SJSA1 (cell line): ENCODE results near the gene EHBP1L1. TPM values are rescaled to one million over a fixed set of nuclear protein-coding genes. Genes with fewer than 3 reads are reported as not detected.

ENCODE experiments used
- DNase-seq, 2 experiments: peaks; one replicate each; pipeline ENCODE4 v3.0.0-alpha.2; 2015 to 2020; ENCODE audit warnings: low spot score in 2 of 2, low read depth in 1 of 2
- H3K27ac ChIP-seq: fragments of 250-450 bp; sonication (Bioruptor Pico); 2 replicates; pipeline ENCODE4 v1.5.1; 2020; ENCODE audit warnings: mild to moderate bottlenecking, moderate library complexity
- H3K27me3 ChIP-seq: fragments of 250-450 bp; sonication (Bioruptor Pico); replicated peaks from 2 replicates; pipeline ENCODE4 v1.5.1; 2020; ENCODE audit warnings: mild to moderate bottlenecking, moderate library complexity
- H3K36me3 ChIP-seq: fragments of 250-450 bp; sonication (Bioruptor Pico); 2 replicates; pipeline ENCODE4 v1.5.1; 2020; ENCODE audit warnings: mild to moderate bottlenecking
- H3K4me1 ChIP-seq: fragments of 250-450 bp; sonication (Bioruptor Pico); replicated peaks from 2 replicates; pipeline ENCODE4 v1.6.1; 2021; ENCODE audit warnings: mild to moderate bottlenecking
- H3K4me3 ChIP-seq: fragments of 250-450 bp; sonication (Bioruptor Pico); 2 replicates; pipeline ENCODE4 v1.5.1; 2020; ENCODE audit warnings: mild to moderate bottlenecking
- H3K9me3 ChIP-seq: fragments of 250-450 bp; sonication (Bioruptor Pico); replicated peaks from 2 replicates; pipeline ENCODE4 v1.5.1; 2020; ENCODE audit warnings: mild to moderate bottlenecking
- total RNA-seq: library from RNA; depleted of rRNA; stranded (reverse); fragments of >200 nt; shearing (Covaris generic); gene quantifications from 2 replicates; pipeline ENCODE4 v1.2.3, GENCODE V29; 2014

Gene EHBP1L1
- total RNA-seq, 1 experiment from 2014 or later, result 103 TPM

GRCh38 chr11:65583589-65583988, 7.7 kb downstream of the EHBP1L1 start:
- Histone ChIP-seq H3K4me1 (peaks cover 14% of the 10 kb centered on the region), H3K4me3 (no peak overlapping the region), H3K36me3 (peaks cover 80% of the 10 kb centered on the region), H3K27me3 (no peaks in the 10 kb centered on the region), H3K9me3 (peaks cover 3% of the 10 kb centered on the region; the same call in 1 of the 2 replicates), H3K27ac (no peak overlapping the region)
- no peak for DNase-seq

GRCh38 chr11:65584106-65584505, 8.3 kb downstream of the EHBP1L1 start:
- H3K27me3 ChIP-seq, result no peaks in the 10 kb centered on the region
- H3K36me3 ChIP-seq, result peaks cover 86% of the 10 kb centered on the region
- H3K27ac ChIP-seq, result no peak overlapping the region
- H3K9me3 ChIP-seq, result peaks cover 3% of the 10 kb centered on the region; the same call in 1 of the 2 replicates
- peaks cover 14% of the 10 kb centered on the region for H3K4me1 ChIP-seq
- H3K4me3 ChIP-seq, result no peak overlapping the region
- no peak for DNase-seq

DNA sequence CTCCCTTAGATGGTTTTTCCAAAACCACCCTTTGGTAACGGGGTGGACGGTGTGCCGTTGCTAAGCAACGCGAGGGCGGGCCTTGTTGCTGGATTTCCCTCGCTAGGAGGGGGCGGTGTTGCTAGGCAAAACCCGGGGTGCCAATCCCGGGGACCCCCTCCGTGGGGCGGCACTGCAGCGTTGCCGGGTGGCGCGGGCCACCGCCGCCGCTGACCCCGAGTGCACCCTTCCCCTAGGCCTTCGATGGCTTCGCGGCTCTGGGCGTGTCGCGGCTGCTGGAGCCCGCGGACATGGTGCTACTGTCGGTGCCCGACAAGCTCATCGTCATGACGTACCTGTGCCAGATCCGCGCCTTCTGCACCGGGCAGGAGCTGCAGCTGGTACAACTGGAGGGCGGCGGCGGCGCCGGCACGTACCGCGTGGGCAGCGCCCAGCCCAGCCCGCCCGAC, 8.9 kb downstream of the EHBP1L1 start:
- H3K27me3 ChIP-seq, result no peaks in the 10 kb centered on the region
- H3K9me3 ChIP-seq, result peaks cover 3% of the 10 kb centered on the region; the same call in 1 of the 2 replicates

GRCh38 chr11:65585396-65586246, 9.8 kb downstream of the EHBP1L1 start:
- H3K27me3 ChIP-seq, result no peaks in the 10 kb centered on the region
- peaks cover 14% of the 10 kb centered on the region for H3K4me1 ChIP-seq
- H3K27ac ChIP-seq, result no peak overlapping the region
- no peak overlapping the region for H3K4me3 ChIP-seq
- DNase-seq, result no peak
- H3K36me3 ChIP-seq, result peaks cover 92% of the 10 kb centered on the region
- peaks cover 3% of the 10 kb centered on the region; the same call in 1 of the 2 replicates for H3K9me3 ChIP-seq

More for the DNA sequence above, 8.9 kb downstream of the EHBP1L1 start:
- H3K27ac ChIP-seq, result no peak overlapping the region
- peaks cover 92% of the 10 kb centered on the region for H3K36me3 ChIP-seq
- no peak overlapping the region for H3K4me3 ChIP-seq
- no peak for DNase-seq
- peaks cover 14% of the 10 kb centered on the region for H3K4me1 ChIP-seq

- Histone ChIP-seq H3K27me3 (no peaks in the 10 kb centered on the region), H3K36me3 (peaks cover 91% of the 10 kb centered on the region), H3K27ac (no peak overlapping the region), H3K9me3 (peaks cover 3% of the 10 kb centered on the region; the same call in 1 of the 2 replicates), H3K4me3 (no peak overlapping the region), H3K4me1 (peaks cover 14% of the 10 kb centered on the region)
- DNase-seq, result no peak
Measured at GRCh38 chr11:65586247-65586630, 10.4 kb downstream of the EHBP1L1 start.

DNA sequence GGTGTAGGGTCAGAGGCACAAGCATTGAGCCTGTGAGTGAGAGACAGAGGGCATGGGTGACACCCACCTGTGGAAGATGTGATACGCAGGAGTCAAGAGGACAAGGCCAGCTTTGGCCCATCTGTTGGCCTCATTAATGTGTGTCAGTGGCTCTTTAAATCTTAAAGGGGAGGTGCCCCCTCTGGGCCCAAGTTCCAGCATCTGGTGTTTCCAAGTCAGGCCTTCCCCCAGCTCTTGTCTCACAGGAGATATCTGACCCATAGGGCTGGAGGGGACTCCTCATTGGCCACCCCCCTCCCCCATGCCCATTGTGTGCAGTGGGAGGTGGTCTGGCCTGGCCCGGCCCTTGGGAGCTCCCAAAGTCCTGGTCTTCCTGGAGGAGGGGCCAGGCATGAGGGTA, 10.8 kb downstream of the EHBP1L1 start:
- DNase-seq, result no peak
- peaks cover 89% of the 10 kb centered on the region for H3K36me3 ChIP-seq
- H3K4me1 ChIP-seq, result peaks cover 14% of the 10 kb centered on the region
- H3K4me3 ChIP-seq, result no peak overlapping the region
- no peaks in the 10 kb centered on the region for H3K27me3 ChIP-seq
- H3K9me3 ChIP-seq, result peaks cover 3% of the 10 kb centered on the region; the same call in 1 of the 2 replicates
- H3K27ac ChIP-seq, result no peak overlapping the region

- H3K36me3 ChIP-seq, result peaks cover 82% of the 10 kb centered on the region
- no peak overlapping the region for H3K27ac ChIP-seq
- no peak overlapping the region for H3K4me3 ChIP-seq
Measured at GRCh38 chr11:65588199-65589054, 12.6 kb downstream of the EHBP1L1 start.

GRCh38 chr11:65589444-65590239, 13.8 kb downstream of the EHBP1L1 start:
- no peaks in the 10 kb centered on the region for H3K27me3 ChIP-seq
- H3K4me3 ChIP-seq, result no peak overlapping the region
- H3K4me1 ChIP-seq, result peaks cover 8% of the 10 kb centered on the region
- H3K36me3 ChIP-seq, result peaks cover 81% of the 10 kb centered on the region
- no peak for DNase-seq
- H3K27ac ChIP-seq, result no peak overlapping the region
- H3K9me3 ChIP-seq, result peaks cover 3% of the 10 kb centered on the region; the same call in 1 of the 2 replicates

More at GRCh38 chr11:65588199-65589054, 12.6 kb downstream of the EHBP1L1 start:
- Histone ChIP-seq H3K9me3 (peaks cover 3% of the 10 kb centered on the region; the same call in 1 of the 2 replicates), H3K27me3 (no peaks in the 10 kb centered on the region), H3K4me1 (peaks cover 14% of the 10 kb centered on the region)
- peak; percentile 58 to 77 for DNase-seq

GRCh38 chr11:65590240-65590738, 14.4 kb downstream of the EHBP1L1 start:
- Histone ChIP-seq H3K4me1 (peaks cover 7% of the 10 kb centered on the region), H3K27me3 (no peaks in the 10 kb centered on the region), H3K9me3 (peaks cover 3% of the 10 kb centered on the region; the same call in 1 of the 2 replicates), H3K4me3 (no peak overlapping the region), H3K27ac (no peak overlapping the region), H3K36me3 (peaks cover 78% of the 10 kb centered on the region)
- DNase-seq, result no peak

- Histone ChIP-seq H3K9me3 (no peaks in the 10 kb centered on the region; the same call in 1 of the 2 replicates), H3K4me3 (no peak overlapping the region), H3K4me1 (peaks cover 7% of the 10 kb centered on the region), H3K27me3 (no peaks in the 10 kb centered on the region), H3K36me3 (peaks cover 65% of the 10 kb centered on the region), H3K27ac (no peak overlapping the region)
- DNase-seq, result no peak
Measured at GRCh38 chr11:65591939-65592857, 16.3 kb downstream of the EHBP1L1 start.

DNA sequence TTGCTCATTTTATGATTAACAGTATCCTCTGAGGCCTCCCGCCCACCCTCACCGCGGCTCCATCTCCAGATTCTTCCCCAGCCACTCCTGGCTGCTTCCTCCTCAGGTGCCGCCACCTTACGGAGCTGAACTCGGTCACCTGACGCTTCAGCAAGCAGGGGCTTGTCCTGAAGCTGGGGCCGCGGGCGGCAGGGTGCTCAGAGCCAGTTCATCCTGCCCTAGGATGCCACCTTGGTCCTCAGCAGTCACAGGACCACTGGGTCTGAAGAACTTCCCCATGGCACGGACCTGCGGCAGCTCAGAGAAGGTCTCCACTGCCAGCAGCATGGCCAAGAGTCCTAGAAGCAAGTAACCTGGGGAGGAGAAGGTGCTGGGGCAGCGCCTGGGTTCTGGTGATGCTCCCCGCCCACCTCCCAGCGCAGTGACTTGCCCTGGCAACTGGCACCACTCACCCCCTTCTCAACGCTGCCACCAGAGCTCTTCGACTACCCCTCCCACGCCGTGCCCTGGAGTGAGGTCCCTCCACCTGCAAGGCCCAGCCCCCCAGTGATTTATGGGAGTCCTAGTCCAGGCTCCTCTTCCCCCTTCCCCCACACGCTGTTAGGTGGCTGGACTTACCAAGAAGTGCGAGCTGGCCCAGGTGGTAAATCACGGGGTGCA, 17.1 kb downstream of the EHBP1L1 start:
- Histone ChIP-seq H3K36me3 (peaks cover 65% of the 10 kb centered on the region), H3K27me3 (no peaks in the 10 kb centered on the region), H3K9me3 (no peaks in the 10 kb centered on the region; the same call in 1 of the 2 replicates), H3K4me1 (peaks cover 6% of the 10 kb centered on the region), H3K27ac (no peak overlapping the region), H3K4me3 (no peak overlapping the region)
- no peak for DNase-seq
